22Rv1 (cell line): ENCODE data around the gene FAM193B.

Experiments
- ZFX ChIP-seq: fragments of 450-650 bp; IDR thresholded peaks from 2 replicates; pipeline ENCODE4 v1.6.1; 2017; ENCODE audit warnings: antibody characterized with exemption, borderline replicate concordance
- TF ChIP-seq, protein P1 (sequence below): fragments of 450-650 bp; IDR thresholded peaks from 2 replicates; pipeline ENCODE4 v1.5.1; 2017; ENCODE audit warnings: mild to moderate bottlenecking

DNA sequence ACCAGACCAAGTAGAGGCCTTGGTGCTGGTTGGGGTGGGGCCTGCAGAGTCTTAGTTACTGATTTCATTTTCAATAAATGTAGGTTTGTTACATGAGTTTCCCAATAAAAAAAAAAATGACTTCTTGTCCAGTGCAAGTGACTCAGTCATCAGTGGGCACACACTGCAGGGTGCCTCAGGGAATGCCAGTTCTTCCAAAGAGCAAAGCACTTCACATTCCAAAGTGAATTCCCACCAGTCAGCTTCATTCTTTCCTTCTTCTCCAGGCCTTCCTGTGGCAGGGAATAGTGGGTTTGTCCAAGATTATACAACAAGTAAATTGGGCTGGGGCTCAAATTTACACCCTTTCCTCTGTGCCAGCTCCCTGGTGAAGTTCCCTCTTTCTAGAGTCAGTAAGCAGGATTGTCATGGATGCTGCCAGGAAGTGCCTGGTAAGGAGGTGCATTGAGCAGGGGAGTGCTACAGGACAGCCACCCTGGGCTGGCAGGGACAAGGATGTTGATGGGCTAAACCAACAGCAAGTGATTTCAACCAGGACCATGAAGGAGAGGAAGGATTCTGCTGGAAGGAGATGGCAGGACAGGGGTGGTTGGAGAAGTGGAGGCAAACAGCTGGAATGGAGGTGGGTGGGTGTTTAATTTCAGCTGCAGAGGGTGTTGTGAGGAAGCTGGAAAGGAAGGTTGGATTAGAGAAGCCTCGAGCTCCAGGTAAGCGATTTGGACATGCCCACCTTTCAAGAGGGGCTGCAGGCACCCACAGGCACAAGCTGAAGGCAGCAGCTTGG is 41.8 kb upstream of the FAM193B start:
- TF ChIP-seq, protein P1, sequence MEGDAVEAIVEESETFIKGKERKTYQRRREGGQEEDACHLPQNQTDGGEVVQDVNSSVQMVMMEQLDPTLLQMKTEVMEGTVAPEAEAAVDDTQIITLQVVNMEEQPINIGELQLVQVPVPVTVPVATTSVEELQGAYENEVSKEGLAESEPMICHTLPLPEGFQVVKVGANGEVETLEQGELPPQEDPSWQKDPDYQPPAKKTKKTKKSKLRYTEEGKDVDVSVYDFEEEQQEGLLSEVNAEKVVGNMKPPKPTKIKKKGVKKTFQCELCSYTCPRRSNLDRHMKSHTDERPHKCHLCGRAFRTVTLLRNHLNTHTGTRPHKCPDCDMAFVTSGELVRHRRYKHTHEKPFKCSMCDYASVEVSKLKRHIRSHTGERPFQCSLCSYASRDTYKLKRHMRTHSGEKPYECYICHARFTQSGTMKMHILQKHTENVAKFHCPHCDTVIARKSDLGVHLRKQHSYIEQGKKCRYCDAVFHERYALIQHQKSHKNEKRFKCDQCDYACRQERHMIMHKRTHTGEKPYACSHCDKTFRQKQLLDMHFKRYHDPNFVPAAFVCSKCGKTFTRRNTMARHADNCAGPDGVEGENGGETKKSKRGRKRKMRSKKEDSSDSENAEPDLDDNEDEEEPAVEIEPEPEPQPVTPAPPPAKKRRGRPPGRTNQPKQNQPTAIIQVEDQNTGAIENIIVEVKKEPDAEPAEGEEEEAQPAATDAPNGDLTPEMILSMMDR = no peak
- no peak for TF ChIP-seq ZFX
